ENCODE data around the gene SCP2. TPM values are rescaled to one million over a fixed set of nuclear protein-coding genes. Genes with fewer than 3 reads are reported as not detected.

SCP2 gene
- polyA plus RNA-seq, 2 of the 4 experiments (the other 2 are of a cell fraction): 79.0 to 124 TPM

DNA sequence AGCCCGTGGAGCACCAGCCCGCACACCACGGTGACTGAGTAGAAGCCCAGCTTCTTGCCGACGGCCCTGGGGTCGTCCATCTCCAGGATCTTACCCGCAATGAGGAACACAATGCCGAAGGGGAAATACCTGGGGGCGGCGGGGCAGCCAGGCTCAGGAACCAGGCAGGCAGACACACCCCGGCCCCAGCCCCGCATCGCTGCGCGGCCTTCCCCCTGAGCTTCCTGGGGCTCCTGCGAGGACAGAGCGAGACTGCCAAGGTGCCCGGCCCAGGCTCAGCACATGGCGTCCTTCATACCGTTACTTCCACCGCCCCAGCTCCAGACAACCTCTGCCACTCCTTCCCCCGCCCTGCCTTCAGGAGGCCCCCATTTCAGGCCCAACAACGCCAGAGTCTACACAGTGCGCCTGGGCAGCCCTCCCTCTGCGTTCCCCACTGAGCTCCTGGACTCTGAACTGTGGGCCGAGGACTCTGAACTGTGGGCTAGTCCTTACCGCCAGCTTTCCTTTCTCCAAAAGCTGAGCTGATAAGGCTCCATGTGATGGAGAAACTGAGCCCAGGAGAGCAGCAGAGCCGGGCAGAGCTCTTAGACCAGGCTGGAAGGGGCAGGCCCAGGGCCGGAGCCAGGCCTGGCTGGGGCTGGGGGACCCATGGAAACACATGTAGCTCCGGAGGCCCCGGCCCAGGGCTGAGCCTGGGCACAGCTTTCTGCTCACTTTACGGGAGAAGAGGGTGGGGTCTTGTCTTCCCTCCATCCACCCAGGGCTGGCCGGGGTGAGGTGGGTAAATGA is 165.8 kb downstream of the SCP2 start:
- 93% methylated on average over 20 of the region's 33 CpGs for WGBS (ENCODE audit: missing lambda C conversion rate)
- peaks cover 16% of the 10 kb centered on the region for H3K4me1 ChIP-seq
- ChIA-PET POLR2A (no interaction called here), CTCF (interaction anchor here (0.6 kb wide), 1 partner anchor 82 kb away, joined by 3 read pairs; no protein-coding TSS in a partner anchor)
- H3K4me3 ChIP-seq: no peak overlapping the region
- H3K9me3 ChIP-seq: no peaks in the 10 kb centered on the region
- DNase-seq (ENCODE audit: low read depth in 1 of 2, low spot score in 1 of 2) (no peak), FAIRE-seq (no peak), ATAC-seq (no peak)
- no peak overlapping the region for H3K27ac ChIP-seq
- no peak overlapping the region for H3K4me2 ChIP-seq
- TF ChIP-seq JUNB (IDR thresholded peaks at IDR 0.05): no peak
- TF ChIP-seq, protein P1, sequence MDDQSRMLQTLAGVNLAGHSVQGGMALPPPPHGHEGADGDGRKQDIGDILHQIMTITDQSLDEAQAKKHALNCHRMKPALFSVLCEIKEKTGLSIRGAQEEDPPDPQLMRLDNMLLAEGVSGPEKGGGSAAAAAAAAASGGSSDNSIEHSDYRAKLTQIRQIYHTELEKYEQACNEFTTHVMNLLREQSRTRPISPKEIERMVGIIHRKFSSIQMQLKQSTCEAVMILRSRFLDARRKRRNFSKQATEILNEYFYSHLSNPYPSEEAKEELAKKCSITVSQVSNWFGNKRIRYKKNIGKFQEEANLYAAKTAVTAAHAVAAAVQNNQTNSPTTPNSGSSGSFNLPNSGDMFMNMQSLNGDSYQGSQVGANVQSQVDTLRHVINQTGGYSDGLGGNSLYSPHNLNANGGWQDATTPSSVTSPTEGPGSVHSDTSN (IDR thresholded peaks at IDR 0.05): no peak
- no peak for TF ChIP-seq ZC3H11A (IDR thresholded peaks at IDR 0.05)
- no peak for TF ChIP-seq GATA3 (IDR thresholded peaks at IDR 0.05; ENCODE audit: borderline replicate concordance)
- no peak for TF ChIP-seq ESRRA (IDR thresholded peaks at IDR 0.05; ENCODE audit: borderline replicate concordance, low read length)
- TF ChIP-seq HEYL (CRISPR knock-in tag; IDR thresholded peaks at IDR 0.05): no peak

DNA sequence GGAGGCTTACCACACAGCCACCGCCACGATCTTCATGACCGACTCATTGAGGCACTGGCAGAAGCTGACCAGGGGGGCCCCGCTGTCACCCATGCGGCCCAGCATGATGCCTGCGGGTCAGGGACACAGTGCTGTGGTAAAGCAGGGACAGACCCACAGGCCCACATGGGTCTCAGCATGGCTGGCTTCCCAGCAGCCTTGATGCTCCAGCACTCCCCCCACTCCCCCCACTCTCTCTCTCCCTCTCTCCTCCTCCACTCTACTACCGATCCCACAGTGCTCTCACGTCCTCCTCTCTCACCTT is 166.3 kb downstream of the SCP2 start:
- FAIRE-seq (no peak), ATAC-seq (no peak), DNase-seq (ENCODE audit: low read depth in 1 of 2, low spot score in 1 of 2) (no peak)
- POLR2A ChIA-PET: no interaction called here
- no peak for TF ChIP-seq EHMT2 (IDR thresholded peaks at IDR 0.05; ENCODE audit: low read depth)
- no peak for TF ChIP-seq POLR2AphosphoS2 (conservative IDR thresholded peaks at IDR 0.05; ENCODE audit: low read length)
- TF ChIP-seq HOXB5 (CRISPR knock-in tag; IDR thresholded peaks at IDR 0.05): no peak
- no peak for TF ChIP-seq SREBF2 (IDR thresholded peaks at IDR 0.05)
- TF ChIP-seq, protein P2, sequence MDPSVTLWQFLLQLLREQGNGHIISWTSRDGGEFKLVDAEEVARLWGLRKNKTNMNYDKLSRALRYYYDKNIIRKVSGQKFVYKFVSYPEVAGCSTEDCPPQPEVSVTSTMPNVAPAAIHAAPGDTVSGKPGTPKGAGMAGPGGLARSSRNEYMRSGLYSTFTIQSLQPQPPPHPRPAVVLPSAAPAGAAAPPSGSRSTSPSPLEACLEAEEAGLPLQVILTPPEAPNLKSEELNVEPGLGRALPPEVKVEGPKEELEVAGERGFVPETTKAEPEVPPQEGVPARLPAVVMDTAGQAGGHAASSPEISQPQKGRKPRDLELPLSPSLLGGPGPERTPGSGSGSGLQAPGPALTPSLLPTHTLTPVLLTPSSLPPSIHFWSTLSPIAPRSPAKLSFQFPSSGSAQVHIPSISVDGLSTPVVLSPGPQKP (IDR thresholded peaks at IDR 0.05; ENCODE audit: low read depth, low read length): no peak
- no peak for TF ChIP-seq JUN (IDR thresholded peaks at IDR 0.05)
- no peak for TF ChIP-seq MYC (IDR thresholded peaks at IDR 0.05; ENCODE audit: borderline replicate concordance, low read length)
- TF ChIP-seq CBX2 (IDR thresholded peaks at IDR 0.05; ENCODE audit: borderline replicate concordance, low read depth): no peak
- no peak for TF ChIP-seq FOSB (CRISPR knock-in tag; IDR thresholded peaks at IDR 0.05)
- no peak for TF ChIP-seq ZC3H11A (IDR thresholded peaks at IDR 0.05)
- no peak for TF ChIP-seq CHD4 (IDR thresholded peaks at IDR 0.05; ENCODE audit: borderline replicate concordance)
- no peak for TF ChIP-seq PHF8 (IDR thresholded peaks at IDR 0.05; ENCODE audit: borderline replicate concordance, low read depth)
- TF ChIP-seq KDM1A (IDR thresholded peaks at IDR 0.05; ENCODE audit: low read depth): no peak
- Histone ChIP-seq H3K9me3 (peaks cover 1% of the 10 kb centered on the region; the same call in 1 of the 3 replicates), H3K27ac (no peak overlapping the region; a peak in 1 of 6 replicates), H3K4me1 (peaks cover 16% of the 10 kb centered on the region), H3K4me2 (no peak overlapping the region), H3K4me3 (no peak overlapping the region)
- 97% methylated on average over 5 of the region's 8 CpGs for WGBS (ENCODE audit: missing lambda C conversion rate)
- CTCF ChIA-PET: no interaction called here

DNA sequence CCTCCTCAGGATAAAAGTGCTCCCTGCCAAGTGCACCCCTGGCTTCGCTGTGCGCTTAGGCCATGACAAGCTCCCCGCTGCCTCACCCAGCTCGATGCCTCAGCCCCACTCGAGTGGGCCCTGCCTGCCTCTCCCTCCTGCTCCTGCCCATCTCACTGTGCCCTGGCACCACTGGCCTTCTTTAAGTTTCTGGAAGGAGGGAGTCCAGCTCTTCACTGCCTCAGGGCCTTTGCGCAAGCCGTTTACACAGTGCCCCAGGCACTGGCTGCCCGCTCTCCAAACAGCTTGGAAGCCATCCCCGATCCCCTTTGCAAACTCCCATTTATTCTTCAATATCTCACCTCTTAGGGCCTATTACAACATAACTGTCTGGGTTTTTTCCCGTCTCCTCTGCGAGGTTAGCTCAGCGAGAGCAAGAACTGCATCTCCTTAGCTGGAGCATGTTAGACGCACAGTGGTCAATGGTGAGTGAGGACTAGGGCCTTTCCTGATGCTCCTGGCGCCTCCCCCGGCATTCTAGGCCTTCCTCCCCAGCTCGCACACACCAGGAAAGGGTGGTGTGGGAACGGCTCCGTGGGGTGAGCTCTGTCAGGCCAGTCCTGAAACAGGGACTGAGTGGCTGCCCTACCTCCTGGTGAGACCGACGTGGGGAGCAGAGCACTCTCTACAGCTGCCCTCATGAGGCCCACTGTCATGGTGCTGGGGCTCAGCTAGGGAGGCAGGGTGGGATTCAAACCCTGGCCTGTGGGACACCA is 166.9 kb downstream of the SCP2 start:
- DNase-seq (ENCODE audit: low read depth in 1 of 2, low spot score in 1 of 2): no peak
- Histone ChIP-seq H3K9me3 (peaks cover 7% of the 10 kb centered on the region; the same call in 1 of the 3 replicates), H3K27ac (peak overlapping the region in 1 of 2 experiments; percentile 45; a peak in 1 of 6 replicates), H3K4me2 (no peak overlapping the region), H3K4me1 (peaks cover 13% of the 10 kb centered on the region), H3K4me3 (no peak overlapping the region)
- POLR2A ChIA-PET: no interaction called here
- 87% methylated on average over 18 of the region's 20 CpGs for WGBS (ENCODE audit: missing lambda C conversion rate)
- FAIRE-seq: no peak
- no peak for TF ChIP-seq TFCP2L1 (CRISPR knock-in tag; IDR thresholded peaks at IDR 0.05)
- CTCF ChIA-PET: no interaction called here
- ATAC-seq: no peak; a peak in 1 of 6 replicates
